SK-N-SH treated with all-trans-retinoic acid at 6 μM for 48 hours (cell line): ENCODE results near the gene GOLGA8B.

Source experiments
- ARNTL ChIP-seq: fragments of 450-650 bp; formaldehyde crosslinking; IDR thresholded peaks from 2 replicates; pipeline ENCODE4 v1.5.0; 2020; ENCODE audit warnings: low read depth, mild to moderate bottlenecking, moderate library complexity, borderline replicate concordance
- BACH2 ChIP-seq: fragments of 250-450 bp; sonication (Bioruptor Pico); IDR thresholded peaks from 2 replicates; pipeline ENCODE4 v1.9.0; 2021; ENCODE audit warnings: mild to moderate bottlenecking, borderline replicate concordance
- ESRRG ChIP-seq: fragments of 250-450 bp; sonication (Bioruptor Pico); IDR thresholded peaks from 2 replicates; pipeline ENCODE4 v1.6.1; 2021; ENCODE audit warnings: mild to moderate bottlenecking
- GLIS3 ChIP-seq: fragments of 250-450 bp; sonication (Bioruptor Pico); IDR thresholded peaks from 2 replicates; pipeline ENCODE4 v1.5.0; 2020; ENCODE audit warnings: mild to moderate bottlenecking, moderate library complexity
- ISL1 ChIP-seq: fragments of 250-450 bp; sonication (Bioruptor Pico); IDR thresholded peaks from 2 replicates; pipeline ENCODE4 v2.1.2; 2022; ENCODE audit warnings: mild to moderate bottlenecking, moderate library complexity
- PATZ1 ChIP-seq: fragments of 250-450 bp; sonication (Bioruptor Pico); IDR thresholded peaks from 2 replicates; pipeline ENCODE4 v1.8.0; 2020; ENCODE audit warnings: mild to moderate bottlenecking, moderate library complexity, borderline replicate concordance
- POU6F1 ChIP-seq: fragments of 250-450 bp; sonication (Bioruptor Pico); IDR thresholded peaks from 2 replicates; pipeline ENCODE4 v1.8.0; 2021; ENCODE audit warnings: low read depth, mild to moderate bottlenecking, moderate library complexity, borderline replicate concordance
- PPARA ChIP-seq: fragments of 250-450 bp; sonication (Bioruptor Pico); IDR thresholded peaks from 2 replicates; pipeline ENCODE4 v1.5.0; 2020; ENCODE audit warnings: mild to moderate bottlenecking, borderline replicate concordance
- RARB ChIP-seq: fragments of 250-450 bp; sonication (Bioruptor Pico); IDR thresholded peaks from 2 replicates; pipeline ENCODE4 v1.8.0; 2021; ENCODE audit warnings: mild to moderate bottlenecking, moderate library complexity
- SNAI2 ChIP-seq: fragments of 250-450 bp; sonication (Bioruptor Pico); IDR thresholded peaks from 2 replicates; pipeline ENCODE4 v1.5.0; 2020; ENCODE audit warnings: mild to moderate bottlenecking, moderate library complexity
- TOX ChIP-seq: fragments of 250-450 bp; sonication (Bioruptor Pico); IDR thresholded peaks from 2 replicates; pipeline ENCODE4 v1.8.0; 2021; ENCODE audit warnings: mild to moderate bottlenecking, moderate library complexity, borderline replicate concordance
- TSHZ2 ChIP-seq: fragments of 250-450 bp; sonication (Bioruptor Pico); IDR thresholded peaks from 2 replicates; pipeline ENCODE4 v1.5.0; 2020; ENCODE audit warnings: mild to moderate bottlenecking, moderate library complexity
- ZFP30 ChIP-seq: fragments of 450-650 bp; formaldehyde crosslinking; IDR thresholded peaks from 2 replicates; pipeline ENCODE4 v1.5.0; 2022; ENCODE audit warnings: mild to moderate bottlenecking, moderate library complexity
- TF ChIP-seq, protein P1 (sequence below): fragments of 250-450 bp; sonication (Bioruptor Pico); IDR thresholded peaks from 2 replicates; pipeline ENCODE4 v1.5.1; 2020; ENCODE audit warnings: low read depth, mild to moderate bottlenecking, moderate library complexity

DNA sequence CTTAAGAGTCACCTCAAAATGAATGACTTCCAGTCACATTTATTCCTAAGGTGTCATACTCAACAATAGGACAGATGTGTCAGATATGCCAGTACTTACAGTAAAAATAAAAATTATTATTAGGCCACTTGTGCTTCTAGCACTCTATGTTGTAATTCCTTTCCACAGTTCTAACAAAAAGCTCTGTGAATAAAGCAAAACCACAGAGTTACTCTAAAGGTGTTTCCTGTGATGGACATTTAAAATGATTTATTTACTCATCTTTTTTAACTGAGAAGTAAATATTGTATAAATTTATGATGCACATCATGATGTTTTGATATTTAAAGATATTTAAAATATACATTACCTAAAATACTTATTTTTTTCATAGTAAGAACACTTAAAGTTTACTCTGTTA lies 13.9 kb upstream of the GOLGA8B start:
- no peak for TF ChIP-seq SNAI2 (CRISPR knock-in tag)
- no peak for TF ChIP-seq ZFP30
- no peak for TF ChIP-seq POU6F1 (CRISPR knock-in tag)
- no peak for TF ChIP-seq RARB (CRISPR knock-in tag)
- no peak for TF ChIP-seq PPARA (CRISPR knock-in tag)
- TF ChIP-seq GLIS3 (CRISPR knock-in tag): no peak
- no peak for TF ChIP-seq TSHZ2 (CRISPR knock-in tag)
- TF ChIP-seq, protein P1, sequence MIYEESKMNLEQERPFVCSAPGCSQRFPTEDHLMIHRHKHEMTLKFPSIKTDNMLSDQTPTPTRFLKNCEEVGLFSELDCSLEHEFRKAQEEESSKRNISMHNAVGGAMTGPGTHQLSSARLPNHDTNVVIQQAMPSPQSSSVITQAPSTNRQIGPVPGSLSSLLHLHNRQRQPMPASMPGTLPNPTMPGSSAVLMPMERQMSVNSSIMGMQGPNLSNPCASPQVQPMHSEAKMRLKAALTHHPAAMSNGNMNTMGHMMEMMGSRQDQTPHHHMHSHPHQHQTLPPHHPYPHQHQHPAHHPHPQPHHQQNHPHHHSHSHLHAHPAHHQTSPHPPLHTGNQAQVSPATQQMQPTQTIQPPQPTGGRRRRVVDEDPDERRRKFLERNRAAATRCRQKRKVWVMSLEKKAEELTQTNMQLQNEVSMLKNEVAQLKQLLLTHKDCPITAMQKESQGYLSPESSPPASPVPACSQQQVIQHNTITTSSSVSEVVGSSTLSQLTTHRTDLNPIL (CRISPR knock-in tag): no peak
- TF ChIP-seq ISL1: no peak
- no peak for TF ChIP-seq ARNTL
- TF ChIP-seq BACH2 (CRISPR knock-in tag): no peak
- TF ChIP-seq ESRRG: no peak
- no peak for TF ChIP-seq TOX (CRISPR knock-in tag)
- no peak for TF ChIP-seq PATZ1
